COLO829 (cell line): ENCODE results near the gene FAM217A.

ENCODE experiments used
- DNase-seq: peaks from one replicate; pipeline ENCODE4 v3.0.0; 2012; ENCODE audit warnings: low spot score

The FAM217A gene

DNA sequence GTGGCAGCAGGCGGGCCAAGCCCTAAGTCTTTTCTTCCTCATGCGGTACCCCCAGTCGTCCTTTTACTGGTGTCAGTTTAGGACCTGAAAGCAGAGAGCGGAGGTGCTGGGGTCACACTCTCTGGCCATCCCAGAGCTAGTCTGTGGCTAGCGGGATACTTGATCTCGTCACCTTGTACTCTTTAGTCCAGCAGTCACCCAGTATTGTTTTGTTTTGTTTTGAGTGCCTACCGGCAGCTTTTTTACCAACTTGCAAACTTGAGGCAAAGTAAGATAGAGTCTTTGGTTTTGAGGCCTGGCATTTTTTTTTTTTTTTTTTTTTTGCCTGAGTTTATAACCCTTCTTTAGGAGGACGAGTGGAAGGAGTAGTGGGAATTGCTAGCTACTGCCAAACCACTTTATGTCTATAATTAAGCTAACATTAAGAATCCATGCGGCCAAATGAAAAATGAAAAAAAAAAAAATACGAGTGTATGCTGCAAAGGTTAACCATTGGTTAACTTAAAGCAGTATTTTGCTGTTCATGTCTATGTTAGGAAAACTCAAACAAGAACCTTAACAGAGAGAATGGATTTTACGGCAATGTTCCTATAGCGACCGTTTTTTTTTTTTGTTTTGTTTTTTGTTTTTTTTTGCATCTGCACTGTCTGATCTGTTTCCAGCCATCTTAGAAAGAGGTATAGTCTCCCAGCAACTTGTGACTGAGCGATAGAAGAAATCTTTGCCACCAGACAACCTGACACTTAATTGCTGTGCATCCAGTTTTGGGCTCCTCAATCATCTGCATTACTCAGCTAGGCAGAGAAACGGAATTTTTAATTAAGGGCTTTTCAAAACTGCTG, 56.9 kb downstream of the FAM217A start:
- DNase-seq: no peak

GRCh38 chr6:4021133-4021853, 57.6 kb downstream of the FAM217A start:
- DNase-seq: peak; percentile 91

DNA sequence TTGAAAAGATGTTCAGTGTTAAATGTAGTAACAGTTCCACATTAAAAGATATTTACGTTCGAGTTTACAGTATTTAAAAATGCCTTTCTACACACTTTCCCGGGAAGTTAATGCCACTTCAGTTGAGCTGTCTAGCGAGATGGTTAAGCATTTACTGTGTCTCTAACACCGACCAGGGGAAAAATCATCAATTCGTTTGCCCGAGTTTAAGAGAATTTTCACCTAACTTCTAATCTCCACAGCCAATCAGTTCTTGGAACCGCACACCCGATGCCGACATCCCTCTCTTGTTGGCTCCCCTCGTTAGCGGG, 58.2 kb downstream of the FAM217A start:
- no peak for DNase-seq

DNA sequence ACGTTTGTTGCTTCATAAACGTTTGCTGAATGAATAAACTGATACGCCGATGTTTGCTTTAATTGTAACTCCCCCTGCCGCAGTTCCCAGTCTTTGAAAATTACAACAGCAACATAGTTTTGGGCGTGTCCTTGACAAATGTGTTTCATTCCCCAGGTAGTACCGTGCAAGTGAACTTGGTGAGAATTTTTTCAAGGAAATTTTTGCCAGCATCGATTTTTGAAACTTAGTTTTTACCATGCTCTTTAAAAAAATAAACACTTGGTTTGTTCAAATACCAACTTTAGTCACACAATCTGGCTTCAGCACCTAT, 60.1 kb downstream of the FAM217A start:
- no peak for DNase-seq
